ENCODE measurements around the gene VAPA. TPM values are rescaled to one million over a fixed set of nuclear protein-coding genes. Genes with fewer than 3 reads are reported as not detected.

Gene VAPA
- total RNA-seq, 4 donors from 2014 or later, result 208 to 233 (median 221) TPM

DNA sequence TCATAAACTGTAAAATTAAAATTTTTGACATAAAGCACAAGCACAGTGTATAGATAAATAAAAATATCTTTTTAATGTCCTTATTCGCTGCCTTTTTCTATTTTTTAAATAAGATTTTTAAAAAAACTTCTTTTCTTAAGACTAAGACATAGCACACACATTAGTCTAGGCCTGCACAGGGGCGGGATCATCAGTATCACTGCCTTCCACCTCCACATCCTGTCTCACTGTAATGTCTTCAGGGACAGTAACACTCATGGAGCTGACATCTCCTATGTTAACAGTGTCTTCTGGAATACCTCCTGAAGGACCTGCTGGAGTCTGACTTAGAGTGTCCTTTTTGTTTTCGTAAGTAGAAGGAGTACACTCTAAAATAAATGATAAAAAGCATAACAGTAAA lies 33.0 kb downstream of the VAPA start:
- Histone ChIP-seq H3K36me3 (peaks cover 0 to 43% (median 8%) of the 10 kb centered on the region in 3 donors), H3K9me3 (no peaks in the 10 kb centered on the region), H3K27me3 (no peaks in the 10 kb centered on the region), H3K4me3 (no peak overlapping the region), H3K27ac (no peak overlapping the region), H3K4me1 (peaks cover 0 to 19% (median 5%) of the 10 kb centered on the region in 4 donors)
- no peak for DNase-seq (ENCODE audit: low spot score in 2 of 2)
- WGBS, 2 donors, result 94 to 97% methylated on average over 3 of the region's 3 CpGs
- TF ChIP-seq EP300 (IDR thresholded peaks at IDR 0.05) (no peak), POLR2A (IDR thresholded peaks at IDR 0.05) (no peak)
- TF ChIP-seq, protein P1, sequence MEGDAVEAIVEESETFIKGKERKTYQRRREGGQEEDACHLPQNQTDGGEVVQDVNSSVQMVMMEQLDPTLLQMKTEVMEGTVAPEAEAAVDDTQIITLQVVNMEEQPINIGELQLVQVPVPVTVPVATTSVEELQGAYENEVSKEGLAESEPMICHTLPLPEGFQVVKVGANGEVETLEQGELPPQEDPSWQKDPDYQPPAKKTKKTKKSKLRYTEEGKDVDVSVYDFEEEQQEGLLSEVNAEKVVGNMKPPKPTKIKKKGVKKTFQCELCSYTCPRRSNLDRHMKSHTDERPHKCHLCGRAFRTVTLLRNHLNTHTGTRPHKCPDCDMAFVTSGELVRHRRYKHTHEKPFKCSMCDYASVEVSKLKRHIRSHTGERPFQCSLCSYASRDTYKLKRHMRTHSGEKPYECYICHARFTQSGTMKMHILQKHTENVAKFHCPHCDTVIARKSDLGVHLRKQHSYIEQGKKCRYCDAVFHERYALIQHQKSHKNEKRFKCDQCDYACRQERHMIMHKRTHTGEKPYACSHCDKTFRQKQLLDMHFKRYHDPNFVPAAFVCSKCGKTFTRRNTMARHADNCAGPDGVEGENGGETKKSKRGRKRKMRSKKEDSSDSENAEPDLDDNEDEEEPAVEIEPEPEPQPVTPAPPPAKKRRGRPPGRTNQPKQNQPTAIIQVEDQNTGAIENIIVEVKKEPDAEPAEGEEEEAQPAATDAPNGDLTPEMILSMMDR (IDR thresholded peaks at IDR 0.05), result no peak

DNA sequence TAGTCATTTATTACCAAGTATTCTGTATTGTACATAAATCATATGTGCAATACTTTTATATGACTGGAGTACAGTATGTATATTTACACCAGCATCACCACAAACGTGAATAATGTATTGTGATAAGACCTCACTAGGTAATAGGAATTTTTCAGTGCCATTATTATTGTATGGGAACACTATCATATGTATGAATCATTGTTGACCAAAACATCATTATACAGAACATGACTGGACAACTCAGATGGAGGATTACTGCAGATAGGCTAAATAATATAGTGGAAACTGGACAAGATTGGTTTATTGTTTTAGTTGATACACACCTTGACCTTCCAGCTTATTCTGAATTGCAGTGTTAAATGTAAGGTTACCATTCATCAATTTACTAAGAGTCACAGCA lies 33.4 kb downstream of the VAPA start:
- Histone ChIP-seq H3K9me3 (no peaks in the 10 kb centered on the region), H3K36me3 (peaks cover 0 to 45% (median 7%) of the 10 kb centered on the region in 3 donors), H3K27me3 (no peaks in the 10 kb centered on the region), H3K4me3 (no peak overlapping the region), H3K4me1 (peaks cover 0 to 19% (median 5%) of the 10 kb centered on the region in 4 donors), H3K27ac (no peak overlapping the region)
- TF ChIP-seq, protein P1 (IDR thresholded peaks at IDR 0.05), result no peak
- TF ChIP-seq POLR2A (IDR thresholded peaks at IDR 0.05) (no peak), EP300 (IDR thresholded peaks at IDR 0.05) (no peak)
- no peak for DNase-seq (ENCODE audit: low spot score in 2 of 2)
- WGBS, 2 donors, result 45 to 65% methylated on average over 1 of the region's 1 CpG

DNA sequence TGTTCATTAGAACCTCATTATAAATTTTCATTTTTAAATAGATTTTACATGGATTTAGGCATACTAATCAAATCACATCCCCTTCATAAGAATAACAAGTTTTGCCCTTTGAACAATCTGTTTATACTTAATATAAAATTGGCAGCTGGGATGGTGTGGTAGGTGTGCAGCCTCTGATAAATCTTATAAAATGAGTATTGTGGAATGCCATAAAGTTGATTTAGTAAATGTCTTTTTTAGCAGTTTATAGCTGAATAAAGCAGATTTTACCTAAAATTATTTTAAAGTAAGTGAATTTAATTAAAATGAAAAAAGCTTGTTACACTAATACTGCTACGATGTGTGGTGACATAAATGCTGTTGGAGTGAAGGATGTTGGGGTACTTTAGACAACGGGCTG lies 35.5 kb downstream of the VAPA start:
- Histone ChIP-seq H3K4me3 (no peak overlapping the region), H3K27ac (no peak overlapping the region), H3K4me1 (peaks cover 0 to 19% (median 5%) of the 10 kb centered on the region in 4 donors), H3K9me3 (no peaks in the 10 kb centered on the region), H3K36me3 (peaks cover 0 to 55% (median 0%) of the 10 kb centered on the region in 3 donors), H3K27me3 (no peaks in the 10 kb centered on the region)
- 91 to 92% methylated on average over 2 of the region's 2 CpGs for WGBS, 2 donors
- DNase-seq (ENCODE audit: low spot score in 2 of 2), result no peak
- TF ChIP-seq EP300 (IDR thresholded peaks at IDR 0.05), result no peak
- TF ChIP-seq, protein P1 (IDR thresholded peaks at IDR 0.05), result no peak
- no peak for TF ChIP-seq POLR2A (IDR thresholded peaks at IDR 0.05)

DNA sequence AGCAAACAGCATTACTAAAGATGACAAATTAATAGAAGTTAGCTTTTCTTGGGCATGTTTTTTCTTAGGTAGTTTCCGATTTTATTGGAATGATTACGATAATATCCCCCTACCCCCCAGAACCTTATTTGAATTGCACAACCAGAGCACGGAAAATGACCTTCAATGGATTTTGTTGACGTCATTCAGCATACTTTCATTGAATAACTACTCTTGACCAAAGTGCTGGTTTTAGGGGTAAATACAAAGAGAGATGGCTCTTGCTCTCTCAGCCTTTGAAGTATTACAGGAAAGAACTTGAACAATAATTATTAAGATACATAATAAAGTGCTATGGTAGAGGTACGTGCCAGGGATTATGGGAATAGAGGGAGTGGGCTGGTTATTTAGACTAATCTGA lies 36.0 kb downstream of the VAPA start:
- peaks cover 0 to 60% (median 0%) of the 10 kb centered on the region in 3 donors for H3K36me3 ChIP-seq
- 75 to 85% methylated on average over 5 of the region's 5 CpGs for WGBS, 2 donors
- TF ChIP-seq EP300 (IDR thresholded peaks at IDR 0.05), result no peak
- no peak for TF ChIP-seq POLR2A (IDR thresholded peaks at IDR 0.05)
- TF ChIP-seq, protein P1 (IDR thresholded peaks at IDR 0.05), result no peak
- peak overlapping the region in 1 of 4 donors; percentile 38 for H3K27ac ChIP-seq
- DNase-seq (ENCODE audit: low spot score in 2 of 2), result no peak
- H3K4me1 ChIP-seq, result peaks cover 0 to 19% (median 5%) of the 10 kb centered on the region in 4 donors
- no peaks in the 10 kb centered on the region for H3K27me3 ChIP-seq
- no peak overlapping the region for H3K4me3 ChIP-seq
- no peaks in the 10 kb centered on the region for H3K9me3 ChIP-seq

DNA sequence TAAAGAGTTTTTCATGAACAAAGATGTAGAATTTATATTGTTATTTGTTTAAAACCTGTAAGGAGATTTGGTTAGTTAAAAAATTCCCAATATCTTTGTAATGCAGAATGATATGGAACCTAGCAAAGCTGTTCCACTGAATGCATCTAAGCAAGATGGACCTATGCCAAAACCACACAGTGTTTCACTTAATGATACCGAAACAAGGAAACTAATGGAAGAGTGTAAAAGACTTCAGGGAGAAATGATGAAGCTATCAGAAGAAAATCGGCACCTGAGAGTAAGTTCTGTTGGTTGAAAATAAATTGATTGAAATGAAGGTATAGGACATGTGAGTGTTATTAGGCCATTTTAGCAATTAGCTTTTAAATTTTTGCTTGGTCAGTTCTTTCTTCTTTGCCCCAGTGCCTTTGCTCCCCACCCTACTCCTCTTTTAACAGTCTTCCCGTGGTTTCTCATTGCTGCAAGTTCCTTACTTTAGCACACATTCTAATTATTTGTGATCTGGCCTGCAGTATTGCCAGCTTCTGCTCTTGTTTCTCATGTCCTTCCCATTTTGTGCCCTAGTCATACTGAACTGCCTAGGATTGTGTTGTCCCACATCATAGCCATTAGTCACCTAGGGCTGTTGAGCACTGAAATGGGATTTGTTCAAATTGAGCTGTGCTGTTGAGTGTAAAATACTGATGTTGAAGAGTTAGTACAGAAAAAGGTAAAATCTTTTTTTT lies 36.6 kb downstream of the VAPA start:
- WGBS, 2 donors, result 51% methylated on average over 3 of the region's 3 CpGs
- Histone ChIP-seq H3K27me3 (no peaks in the 10 kb centered on the region), H3K4me3 (no peak overlapping the region), H3K27ac (peak overlapping the region in 1 of 4 donors; percentile 38), H3K36me3 (peaks cover 0 to 66% (median 0%) of the 10 kb centered on the region in 3 donors), H3K9me3 (no peaks in the 10 kb centered on the region), H3K4me1 (peaks cover 0 to 19% (median 5%) of the 10 kb centered on the region in 4 donors)
- DNase-seq (ENCODE audit: low spot score in 2 of 2), result no peak
- TF ChIP-seq EP300 (IDR thresholded peaks at IDR 0.05), result no peak
- TF ChIP-seq, protein P1 (IDR thresholded peaks at IDR 0.05), result no peak
